GM18951 (cell line): ENCODE measurements around the gene TFB1M.
"Not testable (repeated sequence)": the region's sequence is repeated elsewhere in the genome, so short reads cannot be mapped to it uniquely, and the experiment has no call there.

ENCODE experiments used
- POLR2A ChIP-seq: IDR thresholded peaks from 4 replicates; pipeline ENCODE4 v1.6.1; 2011; ENCODE audit warnings: mild to moderate bottlenecking; ENCODE audit not compliant: insufficient read length, insufficient read depth; ENCODE audit errors: extremely low read depth
- in situ Hi-C: fragments of 300-500 bp; cut with MboI; formaldehyde crosslinking; loops from one replicate; pipeline ENCODE4 v1.12.0; 2022; ENCODE audit warnings: low sequenced_read_pairs, mixed read lengths, inconsistent platforms; ENCODE audit not compliant: unreplicated experiment

TFB1M gene

DNA sequence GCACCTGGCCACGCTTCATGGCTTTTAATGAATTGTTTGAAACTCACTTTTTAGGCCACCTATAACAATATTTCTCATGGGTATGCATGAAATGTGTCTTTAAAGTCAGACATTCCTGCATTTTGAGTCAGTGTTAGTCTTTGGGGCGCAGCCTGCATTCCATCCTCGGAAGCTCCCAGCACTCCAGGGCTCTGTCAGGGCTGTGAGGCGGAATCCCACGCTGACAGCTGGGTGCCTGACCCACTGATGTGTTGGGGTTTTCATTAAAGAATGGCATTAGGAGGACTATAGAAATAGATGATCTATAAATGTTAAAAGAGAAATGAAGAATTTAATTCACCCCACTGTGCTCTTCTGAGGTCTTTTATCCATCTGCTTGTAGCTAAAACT is 66.7 kb downstream of the TFB1M start:
- in situ Hi-C loops: no loop called here
- TF ChIP-seq POLR2A: no peak

DNA sequence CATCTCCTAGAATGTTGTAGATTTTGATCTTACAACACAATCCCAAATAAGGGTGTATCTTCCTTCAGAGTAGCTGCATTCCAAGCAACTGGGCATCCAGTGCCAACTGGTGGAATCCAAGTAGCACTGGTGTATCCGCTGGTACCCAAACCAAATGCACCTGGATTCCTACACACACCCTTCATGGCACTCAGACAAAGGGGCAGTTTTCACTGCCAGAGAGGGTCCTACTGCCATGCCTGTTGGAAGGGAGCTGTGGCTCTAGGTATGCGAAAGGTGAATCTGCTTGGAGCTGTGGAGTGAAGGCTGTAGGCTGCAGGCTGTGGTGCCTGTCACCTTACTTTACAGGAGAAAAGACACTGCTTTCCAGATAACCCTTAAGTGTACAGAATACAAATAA is 67.5 kb downstream of the TFB1M start:
- TF ChIP-seq POLR2A: no peak
- in situ Hi-C loops: no loop called here

DNA sequence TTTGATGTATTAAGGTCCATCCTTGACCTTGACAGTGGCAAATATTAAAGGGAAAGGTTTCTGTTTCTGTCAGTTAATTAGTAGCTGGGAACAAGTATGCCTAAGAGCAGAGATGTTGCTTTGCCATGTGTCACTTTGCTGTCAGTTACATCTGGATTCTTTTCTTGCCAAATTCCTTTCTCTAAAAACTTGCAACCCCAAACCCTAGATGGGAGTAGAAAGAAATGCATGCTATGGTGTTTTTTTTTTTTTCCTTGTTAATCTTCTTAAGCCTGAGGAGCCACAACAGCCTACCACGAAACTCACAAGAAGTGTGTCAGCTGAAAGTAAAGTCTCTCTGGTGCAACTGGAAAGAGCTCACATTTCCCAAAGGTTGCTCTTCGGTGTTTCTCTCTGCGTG is 68.5 kb downstream of the TFB1M start:
- TF ChIP-seq POLR2A: no peak
- in situ Hi-C loops: no loop called here

DNA sequence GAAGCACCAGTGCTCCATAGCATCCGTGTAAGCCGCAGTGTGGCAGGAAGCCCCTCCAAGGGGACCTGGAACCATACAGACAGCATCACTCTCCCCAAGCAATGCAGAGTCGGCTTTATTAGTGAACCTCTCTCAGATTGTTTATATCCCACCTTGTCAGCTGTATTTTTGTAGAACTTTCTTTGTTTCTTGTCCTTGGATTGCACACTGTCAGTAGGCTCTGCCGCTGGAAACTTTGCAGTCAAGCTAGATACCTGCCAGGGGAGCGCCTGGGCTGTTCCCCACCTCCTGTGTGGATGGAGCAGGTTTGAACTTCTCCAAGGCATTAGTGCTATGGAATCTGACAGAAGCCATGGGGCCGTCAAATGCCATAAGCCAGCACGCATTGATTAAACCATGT is 69.1 kb downstream of the TFB1M start:
- in situ Hi-C loops: no loop called here
- no peak for TF ChIP-seq POLR2A

DNA sequence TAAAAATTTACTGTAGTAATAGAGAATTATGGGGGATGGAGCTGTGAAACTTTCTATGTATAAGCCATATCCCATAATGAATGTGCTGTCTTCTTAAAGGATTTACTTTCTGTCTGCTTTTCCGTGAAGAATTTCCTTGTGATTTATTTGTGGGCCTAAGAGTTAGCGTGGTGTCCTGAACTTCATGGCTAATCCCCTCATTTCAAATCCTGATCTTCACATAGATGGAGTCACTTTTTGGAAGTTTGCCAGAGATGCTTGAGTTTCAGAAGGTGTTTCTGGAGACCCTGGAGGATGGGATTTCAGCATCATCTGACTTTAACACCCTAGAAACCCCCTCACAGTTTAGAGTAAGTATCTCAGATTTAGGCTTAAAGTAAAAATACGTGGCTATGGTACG is 69.8 kb downstream of the TFB1M start:
- in situ Hi-C loops: no loop called here

DNA sequence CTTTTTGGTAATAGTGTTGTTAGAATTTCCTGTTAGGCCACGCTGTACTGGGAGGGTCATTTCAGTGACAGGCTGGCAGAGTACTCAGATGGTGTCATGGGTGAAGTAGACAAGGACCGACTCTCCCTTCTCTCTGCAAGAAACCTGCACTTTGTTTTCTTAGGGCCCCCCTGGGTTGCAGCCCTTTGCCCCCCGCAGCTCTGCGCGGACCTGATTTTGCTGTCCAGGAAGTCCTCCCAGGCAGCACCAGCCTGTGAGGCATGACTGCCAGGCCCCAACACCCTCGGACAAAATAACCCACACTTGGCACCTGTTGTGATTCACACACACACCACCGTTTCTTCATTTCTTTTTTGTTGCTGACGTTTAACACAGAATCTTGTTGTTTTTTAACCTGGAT is 72.3 kb downstream of the TFB1M start:
- TF ChIP-seq POLR2A: no peak
- in situ Hi-C loops: no loop called here

More for the DNA sequence above, 69.8 kb downstream of the TFB1M start:
- TF ChIP-seq POLR2A: no peak

DNA sequence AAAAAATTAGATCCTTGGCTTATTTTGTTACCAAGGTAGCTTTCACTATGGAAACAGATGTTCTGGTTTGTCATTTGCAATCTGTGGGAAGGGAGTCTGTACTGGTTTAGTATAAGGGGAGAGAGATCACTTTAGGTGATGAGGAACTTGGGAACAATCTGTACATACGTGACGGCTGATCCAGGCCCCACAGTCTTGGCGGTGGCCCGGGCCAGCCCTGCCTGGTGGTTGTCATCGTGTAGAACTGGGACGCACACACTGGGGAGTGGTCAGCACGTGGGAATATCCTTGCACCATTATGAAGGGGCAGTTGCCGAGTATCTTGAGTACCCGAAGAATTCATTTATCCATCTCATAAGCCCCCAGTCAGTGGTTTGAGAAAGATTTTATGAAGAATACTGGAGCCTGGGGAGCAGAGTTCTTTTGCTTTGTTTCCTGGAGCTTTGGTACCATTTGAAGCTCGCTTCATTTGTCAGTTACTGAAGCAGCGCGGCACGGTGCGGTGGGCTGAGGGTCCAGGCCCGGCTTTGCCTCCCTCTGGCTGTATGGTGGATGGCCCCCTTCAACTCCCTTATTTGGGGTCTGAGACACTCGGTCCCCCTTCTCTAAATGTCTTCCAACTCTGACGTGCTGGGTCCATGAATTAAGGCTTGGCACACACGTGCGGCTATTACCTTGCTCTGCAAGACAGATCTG is 73.2 kb downstream of the TFB1M start:
- in situ Hi-C loops: no loop called here
- TF ChIP-seq POLR2A: no peak

DNA sequence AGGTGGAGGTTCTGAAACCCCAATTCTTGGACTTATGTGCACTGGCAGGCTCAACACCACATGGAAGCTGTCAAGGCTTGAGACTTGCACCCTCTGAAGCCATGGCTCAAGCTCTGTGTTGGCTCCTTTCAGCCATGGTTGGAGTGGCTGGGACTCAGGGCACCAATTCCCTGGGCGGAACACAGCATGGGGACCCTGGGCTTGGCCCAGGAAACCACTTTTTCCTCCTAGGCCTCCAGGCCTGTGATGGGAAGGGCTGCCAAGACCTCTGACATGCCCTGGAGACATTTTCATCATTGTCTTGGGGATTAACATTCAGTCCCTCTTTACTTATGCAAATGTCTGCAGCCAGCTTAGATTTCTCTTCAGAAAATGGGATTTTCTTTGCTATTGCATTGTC is 76.7 kb downstream of the TFB1M start:
- no peak for TF ChIP-seq POLR2A
- in situ Hi-C loops: no loop called here

DNA sequence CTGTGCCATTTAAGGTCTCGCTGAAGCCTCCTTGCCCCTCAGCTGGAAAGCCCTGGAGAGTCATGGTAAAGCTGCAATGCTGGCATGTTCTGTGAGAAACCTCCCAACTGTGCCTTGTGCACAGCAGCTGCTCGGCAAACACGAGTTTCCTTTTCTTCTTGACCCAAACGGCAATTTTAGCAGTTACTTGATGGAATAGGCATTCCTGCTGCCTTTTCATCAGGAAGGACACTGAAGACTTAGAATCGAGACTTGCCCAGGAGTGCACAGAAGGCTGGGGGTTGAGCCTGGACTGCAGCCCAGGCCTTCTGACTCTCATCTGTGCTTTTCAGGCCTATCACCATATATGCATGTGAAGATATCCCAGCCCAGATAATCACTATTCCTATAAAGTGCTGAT is 79.2 kb downstream of the TFB1M start:
- in situ Hi-C loops: no loop called here
- no peak for TF ChIP-seq POLR2A

DNA sequence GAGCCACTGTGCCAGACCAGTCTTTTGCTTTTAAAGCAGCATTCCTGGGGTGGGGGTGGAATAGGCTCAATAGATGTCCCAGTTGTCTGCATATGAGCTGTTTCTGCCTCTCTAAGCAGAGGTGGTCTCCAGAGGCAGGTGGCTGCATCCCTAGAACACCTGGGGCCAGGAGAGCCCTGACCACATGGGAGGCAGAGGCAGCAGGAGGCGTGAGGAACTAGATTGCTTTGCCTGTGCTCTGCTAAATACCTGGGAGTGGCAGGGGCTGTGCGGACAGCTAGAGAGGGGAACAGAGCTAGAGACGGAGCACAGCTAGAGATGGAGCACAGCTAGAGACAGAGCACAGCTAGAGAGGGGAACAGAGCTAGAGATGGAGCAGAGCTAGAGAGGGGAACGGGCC is 79.6 kb downstream of the TFB1M start:
- no peak for TF ChIP-seq POLR2A
- in situ Hi-C loops: no loop called here

DNA sequence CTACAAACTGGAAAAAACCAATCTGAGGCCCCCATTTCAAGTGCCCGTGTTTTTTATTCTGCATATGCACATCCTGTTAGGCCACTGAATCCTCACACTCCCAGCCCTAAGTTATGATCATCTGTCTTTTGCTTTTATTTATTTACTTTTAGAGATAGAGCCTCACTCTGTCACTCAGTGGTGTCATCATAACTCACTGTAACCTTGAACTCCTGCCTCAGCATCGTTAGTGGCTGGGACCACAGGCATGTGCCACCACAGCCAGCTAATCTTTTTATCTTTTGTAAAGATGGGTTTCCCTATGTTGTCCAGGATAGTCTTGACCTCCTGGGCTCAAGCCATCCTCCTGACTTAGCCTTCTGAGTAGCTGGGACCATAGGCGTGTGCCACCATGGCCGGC is 80.1 kb downstream of the TFB1M start:
- TF ChIP-seq POLR2A: no peak
- in situ Hi-C loops: no loop called here

DNA sequence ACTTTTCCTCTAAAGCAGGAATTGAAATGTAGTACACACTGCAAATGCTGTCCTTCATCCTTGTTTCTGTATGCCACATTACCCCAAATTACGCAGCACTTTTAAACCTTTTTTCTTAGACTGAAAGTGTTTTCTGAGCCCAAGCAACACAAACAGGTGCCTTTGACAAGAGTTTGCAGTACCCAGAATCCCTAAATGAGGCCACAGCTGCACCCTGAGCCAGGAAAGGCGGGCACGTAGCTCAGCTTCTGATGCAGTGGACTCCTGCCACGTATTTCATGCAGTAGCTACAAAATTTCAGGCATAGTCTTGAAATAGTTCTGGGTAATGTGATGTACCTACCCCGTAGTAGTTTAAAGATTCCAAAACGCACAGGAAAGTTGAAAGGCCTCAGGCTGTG is 81.4 kb downstream of the TFB1M start:
- TF ChIP-seq POLR2A: no peak
- in situ Hi-C loops: no loop called here

DNA sequence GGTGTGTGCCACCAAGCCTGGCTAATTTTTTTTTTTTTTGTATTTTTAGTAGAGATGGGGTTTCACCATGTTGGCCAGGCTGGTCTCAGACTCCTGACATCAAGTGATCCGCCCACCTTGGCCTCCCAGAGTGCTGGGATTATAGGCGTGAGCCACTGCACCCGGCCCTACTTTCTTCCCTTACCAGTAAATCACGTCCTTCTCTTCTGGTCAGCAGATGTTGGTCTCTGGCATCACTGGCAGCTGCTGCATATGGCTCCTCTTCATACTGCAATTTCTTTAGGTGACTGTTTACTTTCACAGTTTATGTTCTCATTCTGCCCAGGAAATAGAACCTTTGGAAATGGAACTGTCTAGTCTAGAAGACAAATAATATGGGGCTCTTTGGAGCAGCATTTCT is 83.3 kb downstream of the TFB1M start:
- in situ Hi-C loops: not testable (repeated sequence)

DNA sequence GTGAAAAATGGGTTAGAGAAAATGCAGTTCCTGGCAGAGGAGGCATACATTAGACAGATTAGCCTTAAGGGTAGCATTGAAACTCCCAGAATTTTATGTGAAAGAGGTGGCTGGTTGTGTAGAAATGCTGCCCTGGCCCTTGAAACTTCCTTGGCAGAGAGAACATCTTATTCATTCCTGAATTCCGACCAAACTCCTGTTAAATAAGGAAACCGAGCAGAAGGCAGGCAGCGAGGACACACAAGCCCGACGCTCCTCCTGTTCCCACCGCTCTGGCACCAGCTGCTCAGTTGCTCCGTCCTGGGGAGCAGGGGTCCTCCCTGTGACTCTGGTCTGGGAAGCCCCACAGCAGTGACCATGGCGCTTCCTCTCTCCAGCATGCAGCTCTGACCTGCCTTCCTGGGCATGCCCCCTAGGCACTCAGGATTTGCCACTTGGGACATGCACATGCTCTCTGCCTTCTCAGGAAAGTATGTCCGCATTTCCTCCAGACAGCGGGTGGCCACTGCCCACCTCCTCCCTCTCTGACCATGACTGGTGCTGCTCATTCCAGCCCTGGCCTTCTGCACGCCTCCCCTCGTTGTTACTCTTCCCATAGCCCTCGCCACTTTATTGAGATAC is 85.6 kb downstream of the TFB1M start:
- TF ChIP-seq POLR2A: no peak

DNA sequence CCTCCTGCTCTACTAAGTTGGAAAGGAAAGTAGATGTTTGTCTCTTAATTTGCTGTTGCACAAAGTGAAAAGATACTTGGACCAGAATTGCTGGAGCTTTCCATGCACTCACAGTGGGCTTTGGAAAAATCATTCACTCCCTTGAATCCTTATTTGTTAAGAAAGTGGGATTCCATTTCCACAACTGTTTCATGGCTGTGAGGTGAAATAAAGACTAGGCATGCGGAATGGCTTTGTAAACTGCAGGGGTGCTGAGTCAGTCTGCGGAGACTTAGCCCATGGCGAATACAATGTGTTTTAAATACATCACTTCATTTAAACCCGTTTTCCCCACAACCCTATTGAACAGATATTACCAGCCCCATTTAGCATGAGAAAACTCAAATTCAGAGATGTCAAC is 87.2 kb downstream of the TFB1M start:
- no peak for TF ChIP-seq POLR2A
- in situ Hi-C loops: no loop called here

More for the DNA sequence above, 85.6 kb downstream of the TFB1M start:
- in situ Hi-C loops: no loop called here

DNA sequence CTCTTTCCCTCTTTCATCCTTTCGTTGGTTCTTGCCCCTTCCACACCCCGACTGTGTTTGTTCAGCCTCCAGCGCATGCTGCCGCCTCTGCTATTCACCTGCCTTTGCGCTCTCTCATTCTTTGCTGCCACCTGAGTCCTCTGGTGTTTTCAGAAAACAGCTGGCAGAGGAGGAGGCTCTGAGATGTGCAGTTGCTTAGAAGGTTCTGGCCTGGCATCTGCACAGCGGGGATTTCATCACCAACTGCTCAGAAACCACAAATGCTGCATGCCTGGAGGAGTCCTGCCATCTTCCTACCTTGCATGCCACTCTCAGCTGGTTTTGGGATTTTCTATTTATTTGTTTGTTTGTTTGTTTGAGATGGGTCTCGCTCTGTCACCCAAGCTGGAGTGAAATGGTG is 89.7 kb downstream of the TFB1M start:
- no peak for TF ChIP-seq POLR2A

More for the DNA sequence above, 89.7 kb downstream of the TFB1M start:
- in situ Hi-C loops: no loop called here
